ENCODE measurements around the gene PLRG1. TPM values are rescaled to one million over a fixed set of nuclear protein-coding genes. Genes with fewer than 3 reads are reported as not detected.
A peak's percentile ranks its signal among the peaks of the same experiment; 100 is the strongest.

Gene PLRG1
- polyA plus RNA-seq, 1 donor (not counting 4 experiments of a cell fraction or from before 2014, with no cell fraction given): 132 TPM

GRCh38 chr4:154491341-154492271, 58.6 kb downstream of the PLRG1 start, which contains the start of gene DCHS2:
Gene DCHS2, minus strand, starts transcription at chr4:154491799. Its CDS starts 444 bp downstream, at chr4:154491355.
- Histone ChIP-seq H3K27ac (ENCODE audit: control insufficient read depth, insufficient read depth, low read length) (no peak within 1 kb of the TSS), H3K79me2 (ENCODE audit: control insufficient read depth, insufficient read depth, low read length) (no peaks in the 10 kb centered on the region), H3K4me2 (ENCODE audit: control insufficient read depth, extremely low read depth, insufficient read depth, low read depth, low read length) (peak within 1 kb of the TSS; percentile 85), H2AFZ (ENCODE audit: control insufficient read depth, low read length) (peak within 1 kb of the TSS; percentile 56), H3K9me3 (ENCODE audit: control insufficient read depth, low read depth, low read length) (no peaks in the 10 kb centered on the region), H3K36me3 (ENCODE audit: control insufficient read depth in 2 of 2, extremely low read depth in 1 of 2, insufficient read depth in 2 of 2, low read length in 2 of 2) (no peaks in the 10 kb centered on the region), H3K9ac (ENCODE audit: control insufficient read depth, extremely low read depth, insufficient read depth, low read length) (no peak within 1 kb of the TSS), H3K9me1 (ENCODE audit: control insufficient read depth, extremely low read depth, insufficient read depth, low read length) (no peaks in the 10 kb centered on the region), H3K27me3 (ENCODE audit: control insufficient read depth, extremely low read depth, insufficient read depth, low read length) (peaks cover 39% of the 10 kb centered on the region), H3K4me3 (ENCODE audit: control insufficient read depth in 2 of 3, extremely low read depth in 1 of 3, insufficient read depth in 2 of 3, low read depth in 1 of 3, low read length in 3 of 3) (peak within 1 kb of the TSS; percentile 9 to 58 (median 47)), H3K4me1 (ENCODE audit: control insufficient read depth, extremely low read depth, insufficient read depth, low read length) (peaks cover 4% of the 10 kb centered on the region), H4K20me1 (ENCODE audit: control insufficient read depth, extremely low read depth, insufficient read depth, low read length) (no peaks in the 10 kb centered on the region)
- TF ChIP-seq EZH2 (IDR thresholded peaks at IDR 0.05; ENCODE audit: low read length): no peak
- TF ChIP-seq CTCF (optimal IDR thresholded peaks at IDR 0.05 in 1 of 3, IDR thresholded peaks at IDR 0.05 in 1 of 3, conservative IDR thresholded peaks at IDR 0.05 in 1 of 3; ENCODE audit: extremely low read depth in 1 of 3, insufficient read depth in 2 of 3, low read length in 3 of 3): no peak
- dilution Hi-C loops (cut with MboI; ENCODE audit: extremely low pct_ligation_motif_present, low sequenced_read_pairs): no loop called here
- no peak for FAIRE-seq
- no peak for DNase-seq (ENCODE audit: low read depth, low spot score)

- Histone ChIP-seq H3K9ac (ENCODE audit: control insufficient read depth, extremely low read depth, insufficient read depth, low read length) (no peak overlapping the region), H3K9me3 (ENCODE audit: control insufficient read depth, low read depth, low read length) (no peaks in the 10 kb centered on the region), H3K4me3 (ENCODE audit: control insufficient read depth in 2 of 3, extremely low read depth in 1 of 3, insufficient read depth in 2 of 3, low read depth in 1 of 3, low read length in 3 of 3) (peak overlapping the region in 2 of 3 experiments; percentile 47 to 58), H3K27ac (ENCODE audit: control insufficient read depth, insufficient read depth, low read length) (no peak overlapping the region), H3K9me1 (ENCODE audit: control insufficient read depth, extremely low read depth, insufficient read depth, low read length) (no peaks in the 10 kb centered on the region), H3K79me2 (ENCODE audit: control insufficient read depth, insufficient read depth, low read length) (no peaks in the 10 kb centered on the region), H3K4me2 (ENCODE audit: control insufficient read depth, extremely low read depth, insufficient read depth, low read depth, low read length) (peak overlapping the region; percentile 85), H3K27me3 (ENCODE audit: control insufficient read depth, extremely low read depth, insufficient read depth, low read length) (peaks cover 41% of the 10 kb centered on the region), H2AFZ (ENCODE audit: control insufficient read depth, low read length) (peak overlapping the region; percentile 56), H3K36me3 (ENCODE audit: control insufficient read depth in 2 of 2, extremely low read depth in 1 of 2, insufficient read depth in 2 of 2, low read length in 2 of 2) (no peaks in the 10 kb centered on the region), H4K20me1 (ENCODE audit: control insufficient read depth, extremely low read depth, insufficient read depth, low read length) (no peaks in the 10 kb centered on the region), H3K4me1 (ENCODE audit: control insufficient read depth, extremely low read depth, insufficient read depth, low read length) (peaks cover 4% of the 10 kb centered on the region)
- FAIRE-seq (no peak), DNase-seq (ENCODE audit: low read depth, low spot score) (no peak)
- no peak for TF ChIP-seq CTCF (optimal IDR thresholded peaks at IDR 0.05 in 1 of 3, IDR thresholded peaks at IDR 0.05 in 1 of 3, conservative IDR thresholded peaks at IDR 0.05 in 1 of 3; ENCODE audit: extremely low read depth in 1 of 3, insufficient read depth in 2 of 3, low read length in 3 of 3)
- TF ChIP-seq EZH2 (IDR thresholded peaks at IDR 0.05; ENCODE audit: low read length): peak; percentile 84
- dilution Hi-C loops (cut with MboI; ENCODE audit: extremely low pct_ligation_motif_present, low sequenced_read_pairs): no loop called here
These were observed 59.4 kb downstream of the PLRG1 start for GRCh38 chr4:154490583-154491340.
